ENCODE data around the gene TAF11L8.

- TF ChIP-seq CTCF (IDR thresholded peaks at IDR 0.05; ENCODE audit: poor library complexity) = no peak
- no peak for TF ChIP-seq EZH2 (IDR thresholded peaks at IDR 0.05; ENCODE audit: borderline replicate concordance)
- TF ChIP-seq EZH2phosphoT487 (IDR thresholded peaks at IDR 0.05; ENCODE audit: low read depth, severe bottlenecking, unreplicated experiment) = no peak
These were observed 24.3 kb upstream of the TAF11L8 start for GRCh38 chr5:17614872-17615605.

Data from hepatocyte (in vitro differentiated cells).